HepG2 (cell line): ENCODE data around the gene GAN. TPM values are rescaled to one million over a fixed set of nuclear protein-coding genes. Genes with fewer than 3 reads are reported as not detected.
A peak's percentile ranks its signal among the peaks of the same experiment; 100 is the strongest.

ENCODE experiments used
- BCL6 ChIP-seq: IDR thresholded peaks from 2 replicates; pipeline ENCODE4 v1.6.1; 2016; ENCODE audit warnings: missing genetic modification reagents, missing compliant biosample characterization
- CBX5 ChIP-seq: sonication (generic); formaldehyde crosslinking; IDR thresholded peaks from 2 replicates; pipeline ENCODE4 v1.4.0; 2020; ENCODE audit warnings: missing genetic modification reagents, borderline replicate concordance
- CREM ChIP-seq, 2 experiments: sonication (generic) in 1 of 2; formaldehyde crosslinking in 1 of 2; IDR thresholded peaks; 2 replicates each; pipeline versions ENCODE4 v1.4.0 to v1.6.1; 2016 to 2020; ENCODE audit warnings: antibody characterized with exemption in 1 of 2, mild to moderate bottlenecking in 1 of 2, missing genetic modification reagents in 1 of 2
- EEA1 ChIP-seq: sonication (generic); formaldehyde crosslinking; IDR thresholded peaks from 2 replicates; pipeline ENCODE4 v1.5.1; 2020; ENCODE audit warnings: mild to moderate bottlenecking, missing genetic modification reagents, borderline replicate concordance
- FIP1L1 ChIP-seq: fragments of 200-400 bp; formaldehyde crosslinking; IDR thresholded peaks from 2 replicates; pipeline ENCODE4 v1.6.1; 2018; ENCODE audit warnings: low read depth, mild to moderate bottlenecking, low read length, moderate library complexity, borderline replicate concordance; ENCODE audit not compliant: insufficient read depth
- FOXO1 ChIP-seq: sonication (generic); formaldehyde crosslinking; IDR thresholded peaks from 2 replicates; pipeline ENCODE4 v1.4.0; 2020; ENCODE audit warnings: missing genetic modification reagents
- GPN1 ChIP-seq: sonication (generic); formaldehyde crosslinking; IDR thresholded peaks from 2 replicates; pipeline ENCODE4 v1.5.1; 2020; ENCODE audit warnings: missing genetic modification reagents, borderline replicate concordance
- HNF4A ChIP-seq: sonication (generic); formaldehyde crosslinking; IDR thresholded peaks from 2 replicates; pipeline ENCODE4 v1.4.0; 2020; ENCODE audit warnings: missing genetic modification reagents
- ISX ChIP-seq: sonication (generic); formaldehyde crosslinking; conservative IDR thresholded peaks from 2 replicates; pipeline ENCODE4 v1.5.0; 2020; ENCODE audit warnings: missing genetic modification reagents
- KLF6 ChIP-seq: IDR thresholded peaks from 2 replicates; pipeline ENCODE4 v1.8.0; 2016; ENCODE audit warnings: missing biosample characterization, missing genetic modification reagents
- MED13 ChIP-seq: sonication (generic); formaldehyde crosslinking; IDR thresholded peaks from 2 replicates; pipeline ENCODE4 v1.5.0; 2020; ENCODE audit warnings: missing genetic modification reagents
- MLX ChIP-seq: IDR thresholded peaks from 2 replicates; pipeline ENCODE4 v1.6.1; 2016
- NR2C2 ChIP-seq: sonication (generic); formaldehyde crosslinking; IDR thresholded peaks from 2 replicates; pipeline ENCODE4 v1.4.0; 2020; ENCODE audit warnings: missing genetic modification reagents, mild to moderate bottlenecking, moderate library complexity, borderline replicate concordance
- RAD51 ChIP-seq: fragments of 450-650 bp; IDR thresholded peaks from 2 replicates; pipeline ENCODE4 v1.6.1; 2016; ENCODE audit warnings: borderline replicate concordance
- SP5 ChIP-seq: IDR thresholded peaks from 2 replicates; pipeline ENCODE4 v1.6.1; 2016; ENCODE audit warnings: low read depth, borderline replicate concordance
- TEF ChIP-seq: sonication (generic); formaldehyde crosslinking; IDR thresholded peaks from 2 replicates; pipeline ENCODE4 v1.5.0; 2020; ENCODE audit warnings: missing genetic modification reagents
- TRIM22 ChIP-seq: fragments of 450-650 bp; IDR thresholded peaks from 2 replicates; pipeline ENCODE4 v1.6.1; 2017
- ZNF382 ChIP-seq: sonication (generic); formaldehyde crosslinking; IDR thresholded peaks from 2 replicates; pipeline ENCODE4 v1.5.0; 2020; ENCODE audit warnings: missing genetic modification reagents, mild to moderate bottlenecking, borderline replicate concordance
- ZNF597 ChIP-seq: sonication (generic); formaldehyde crosslinking; IDR thresholded peaks from 2 replicates; pipeline ENCODE4 v1.5.0; 2020; ENCODE audit warnings: missing genetic modification reagents
- ZNF609 ChIP-seq: sonication (generic); formaldehyde crosslinking; IDR thresholded peaks from 2 replicates; pipeline ENCODE4 v1.4.0; 2020; ENCODE audit warnings: mild to moderate bottlenecking, missing genetic modification reagents, borderline replicate concordance
- ZNF644 ChIP-seq: IDR thresholded peaks from 2 replicates; pipeline ENCODE4 v1.6.1; 2016; ENCODE audit warnings: low read depth
- ZNF652 ChIP-seq: IDR thresholded peaks from 2 replicates; pipeline ENCODE4 v1.6.1; 2016; ENCODE audit warnings: low read depth, borderline replicate concordance
- polyA plus RNA-seq, 8 experiments: library from polyadenylated mRNA; depleted of rRNA in 3 of 8; stranded (reverse) in 7 of 8; unstranded in 1 of 8; fragments of >200 nt; fragmentation: Illumina TruSeq in 4 of 8; extraction: Trizol in 4 of 8; gene quantifications; 2 replicates each; pipeline versions ENCODE4 v1.2.1 to v1.2.3, GENCODE V29; 2011 to 2016; ENCODE audit warnings: low read depth in 4 of 8, missing spikeins in 1 of 8, mixed read lengths in 1 of 8; ENCODE audit not compliant: insufficient read depth in 1 of 8
- total RNA-seq, 5 experiments: library from RNA; depleted of rRNA; stranded (reverse); fragments of >200 nt; fragmentation: Illumina TruSeq; extraction: Trizol; gene quantifications; 2 replicates each; pipeline ENCODE4 v1.2.3, GENCODE V29; 2016; ENCODE audit warnings: low read depth in 1 of 5

Gene GAN
- total and polyA plus RNA-seq, 2 of the 13 experiments (the other 11 are each of a cell fraction or from before 2014, with no cell fraction given) = 4.3 to 11.0 TPM

- peak; percentile 64; the same call in 1 of the 2 replicates for TF ChIP-seq ZNF609 (CRISPR knock-in tag)
- no peak for TF ChIP-seq FIP1L1
- no peak for TF ChIP-seq CBX5 (CRISPR knock-in tag)
- no peak for TF ChIP-seq TEF (CRISPR knock-in tag)
- TF ChIP-seq BCL6 (CRISPR knock-in tag) = peak; percentile 27; the same call in 1 of the 2 replicates
- TF ChIP-seq GPN1 = no peak; the same call in 1 of the 2 replicates
- TF ChIP-seq MED13 (CRISPR knock-in tag) = no peak
- peak; percentile 54; the same call in 1 of the 2 replicates for TF ChIP-seq FOXO1
- no peak for TF ChIP-seq TRIM22
- no peak for TF ChIP-seq RAD51
- TF ChIP-seq ZNF644 (CRISPR knock-in tag) = no peak
- TF ChIP-seq NR2C2 = peak; percentile 82
- no peak; the same call in 1 of the 2 replicates for TF ChIP-seq EEA1 (CRISPR knock-in tag)
- no peak for TF ChIP-seq ISX (CRISPR knock-in tag)
- TF ChIP-seq HNF4A (CRISPR knock-in tag) = no peak
- peak; percentile 30; the same call in 1 of the 2 replicates for TF ChIP-seq MLX (CRISPR knock-in tag)
- TF ChIP-seq ZNF382 (CRISPR knock-in tag) = no peak
- no peak for TF ChIP-seq ZNF597 (CRISPR knock-in tag)
- 0 out of 2 replicates have a peak, but pooled peaks have one; percentile 57 for TF ChIP-seq KLF6
- peak; percentile 72; the same call in 1 of the 2 replicates for TF ChIP-seq SP5 (CRISPR knock-in tag)
- TF ChIP-seq ZNF652 (CRISPR knock-in tag) = no peak
- peak; percentile 98 for TF ChIP-seq CREM (IDR thresholded peaks at IDR 0.05)
- peak; percentile 91 for TF ChIP-seq CREM (CRISPR knock-in tag; IDR thresholded peaks at IDR 0.05)
These were observed at the start of gene GAN (continued) for GRCh38 chr16:81314603-81315270.
